G401 (cell line): ENCODE measurements around the gene ADCY3. TPM values are rescaled to one million over a fixed set of nuclear protein-coding genes. Genes with fewer than 3 reads are reported as not detected.
A peak's percentile ranks its signal among the peaks of the same experiment; 100 is the strongest.
"Not testable (repeated sequence)": the region's sequence is repeated elsewhere in the genome, so short reads cannot be mapped to it uniquely, and the experiment has no call there.

Experiments used
- DNase-seq: peaks from one replicate; pipeline ENCODE4 v3.0.0-alpha.2; 2015; ENCODE audit warnings: low spot score
- in situ Hi-C: cut with HindIII; loops from 2 replicates; pipeline ENCODE4 v1.10.0; 2016; ENCODE audit warnings: low sequenced_read_pairs, mixed read lengths
- total RNA-seq: library from RNA; depleted of rRNA; stranded (reverse); fragments of >200 nt; shearing (Covaris generic); gene quantifications from 2 replicates; pipeline ENCODE4 v1.2.3, GENCODE V29; 2014

The ADCY3 gene
- total RNA-seq, 1 experiment from 2014 or later = 22.3 TPM

GRCh38 chr2:24838541-24838940 is 81.5 kb downstream of the ADCY3 start:
- no peak for DNase-seq

GRCh38 chr2:24837996-24838513 is 82.0 kb downstream of the ADCY3 start:
- in situ Hi-C loops = no loop called here
- no peak for DNase-seq

More at GRCh38 chr2:24838541-24838940, 81.5 kb downstream of the ADCY3 start:
- in situ Hi-C loops = no loop called here

- in situ Hi-C loops = no loop called here
- DNase-seq = no peak
Observed at GRCh38 chr2:24836706-24837105, 83.3 kb downstream of the ADCY3 start.

- DNase-seq = no peak
- in situ Hi-C loops = no loop called here
Observed at GRCh38 chr2:24836206-24836605, 83.8 kb downstream of the ADCY3 start.

GRCh38 chr2:24835411-24835810 is 84.6 kb downstream of the ADCY3 start:
- DNase-seq, in situ Hi-C loops: not testable (repeated sequence)

- in situ Hi-C loops = no loop called here
Observed at GRCh38 chr2:24834733-24835395, 85.2 kb downstream of the ADCY3 start.

GRCh38 chr2:24833821-24834732 is 86.0 kb downstream of the ADCY3 start:
- in situ Hi-C loops = no loop called here
- no peak for DNase-seq

More at GRCh38 chr2:24834733-24835395, 85.2 kb downstream of the ADCY3 start:
- no peak for DNase-seq

GRCh38 chr2:24832931-24833701 is 86.9 kb downstream of the ADCY3 start:
- no peak for DNase-seq
- in situ Hi-C loops = no loop called here

- in situ Hi-C loops = no loop called here
- peak; percentile 5 for DNase-seq
Observed at GRCh38 chr2:24832521-24832920, 87.5 kb downstream of the ADCY3 start.

GRCh38 chr2:24832073-24832461 is 88.0 kb downstream of the ADCY3 start:
- DNase-seq = peak; percentile 9
- in situ Hi-C loops = no loop called here

- in situ Hi-C loops = no loop called here
- no peak for DNase-seq
Observed at GRCh38 chr2:24831221-24832072, 88.6 kb downstream of the ADCY3 start.

- in situ Hi-C loops = no loop called here
- no peak for DNase-seq
Observed at GRCh38 chr2:24830786-24831185, 89.3 kb downstream of the ADCY3 start.

- DNase-seq = peak; percentile 22
- in situ Hi-C loops = no loop called here
Observed at GRCh38 chr2:24830351-24830750, 89.7 kb downstream of the ADCY3 start.

- DNase-seq = no peak
- in situ Hi-C loops = no loop called here
Observed at GRCh38 chr2:24828238-24828996, 91.6 kb downstream of the ADCY3 start.

- peak; percentile 96 for DNase-seq
- in situ Hi-C loops = no loop called here
Observed at GRCh38 chr2:24827321-24828237, 92.5 kb downstream of the ADCY3 start.

GRCh38 chr2:24826773-24827145 is 93.3 kb downstream of the ADCY3 start:
- peak; percentile 5 for DNase-seq
- in situ Hi-C loops = no loop called here
